HEK293T (cell line): Measurements from ENCODE around the gene CXXC4.

Experiments
- CTCF ChIA-PET: fragments of 350-600 bp; formaldehyde crosslinking; extraction: SDS; loops from one replicate; lab custom pipeline; 2021; ENCODE audit warnings: antibody characterized with exemption, inconsistent platforms; lab: Yijun Ruan, JAX
- POLR2A ChIA-PET: fragments of 350-600 bp; formaldehyde crosslinking; extraction: SDS; loops from one replicate; lab custom pipeline; 2020; ENCODE audit warnings: antibody characterized with exemption, inconsistent platforms; lab: Yijun Ruan, JAX
- DNase-seq: peaks from one replicate; pipeline ENCODE4 v3.0.0; 2012; ENCODE audit warnings: mixed read lengths; ENCODE audit errors: extremely low spot score
- ARNT ChIP-seq: fragments of 450-650 bp; IDR thresholded peaks from 2 replicates; pipeline ENCODE4 v1.6.1; 2017; ENCODE audit warnings: mild to moderate bottlenecking
- BHLHE40 ChIP-seq: fragments of 450-650 bp; IDR thresholded peaks from 2 replicates; pipeline ENCODE4 v1.6.1; 2016; ENCODE audit warnings: mild to moderate bottlenecking, moderate library complexity, borderline replicate concordance
- CTBP1 ChIP-seq: fragments of 450-650 bp; IDR thresholded peaks from 2 replicates; pipeline ENCODE4 v1.6.1; 2016; ENCODE audit warnings: borderline replicate concordance
- ELF4 ChIP-seq: fragments of 450-650 bp; IDR thresholded peaks from 2 replicates; pipeline ENCODE4 v1.6.1; 2017; ENCODE audit warnings: antibody characterized with exemption
- FOXA1 ChIP-seq: fragments of 450-650 bp; IDR thresholded peaks from 2 replicates; pipeline ENCODE4 v1.6.1; 2016; ENCODE audit warnings: mild to moderate bottlenecking
- FOXK2 ChIP-seq: fragments of 450-650 bp; IDR thresholded peaks from 2 replicates; pipeline ENCODE4 v1.6.1; 2016; ENCODE audit warnings: mild to moderate bottlenecking
- FOXM1 ChIP-seq: fragments of 450-650 bp; IDR thresholded peaks from 2 replicates; pipeline ENCODE4 v1.6.1; 2017; ENCODE audit warnings: mild to moderate bottlenecking, borderline replicate concordance
- HDGF ChIP-seq: fragments of 450-650 bp; IDR thresholded peaks from 2 replicates; pipeline ENCODE4 v1.6.1; 2017; ENCODE audit warnings: antibody characterized with exemption, borderline replicate concordance
- L3MBTL2 ChIP-seq: fragments of 450-650 bp; conservative IDR thresholded peaks from 2 replicates; pipeline ENCODE4 v1.6.1; 2016; ENCODE audit warnings: mild to moderate bottlenecking
- LEF1 ChIP-seq: fragments of 450-650 bp; IDR thresholded peaks from 2 replicates; pipeline ENCODE4 v1.6.1; 2017; ENCODE audit warnings: mild to moderate bottlenecking, borderline replicate concordance
- NFRKB ChIP-seq: fragments of 450-650 bp; IDR thresholded peaks from 2 replicates; pipeline ENCODE4 v1.6.1; 2016; ENCODE audit warnings: mild to moderate bottlenecking, moderate library complexity
- PKNOX1 ChIP-seq: fragments of 450-650 bp; IDR thresholded peaks from 2 replicates; pipeline ENCODE4 v1.6.1; 2016
- SP1 ChIP-seq: fragments of 450-650 bp; IDR thresholded peaks from 2 replicates; pipeline ENCODE4 v1.6.1; 2017
- SUZ12 ChIP-seq: fragments of 450-650 bp; IDR thresholded peaks from 2 replicates; pipeline ENCODE4 v1.6.1; 2016; ENCODE audit warnings: mild to moderate bottlenecking
- TARDBP ChIP-seq: fragments of 450-650 bp; IDR thresholded peaks from 2 replicates; pipeline ENCODE4 v1.6.1; 2016
- ZNF384 ChIP-seq: fragments of 450-650 bp; IDR thresholded peaks from 2 replicates; pipeline ENCODE4 v1.6.1; 2016

The CXXC4 gene

GRCh38 chr4:104524026-104524425 is 29.3 kb upstream of the CXXC4 start:
- ChIA-PET CTCF (no interaction called here), POLR2A (no interaction called here)
- TF ChIP-seq HDGF (no peak), FOXM1 (no peak), FOXA1 (no peak), ZNF384 (no peak), ARNT (no peak), BHLHE40 (no peak), NFRKB (no peak), SUZ12 (no peak), PKNOX1 (no peak), L3MBTL2 (no peak), FOXK2 (no peak), CTBP1 (no peak), ELF4 (no peak), SP1 (no peak)
- no peak for DNase-seq

GRCh38 chr4:104519588-104519987 is 24.9 kb upstream of the CXXC4 start:
- no peak for DNase-seq
- POLR2A ChIA-PET, result no interaction called here
- CTCF ChIA-PET, result no interaction called here
- TF ChIP-seq SP1 (no peak), CTBP1 (no peak), NFRKB (no peak), BHLHE40 (no peak), TARDBP (no peak)

GRCh38 chr4:104516884-104517283 is 22.2 kb upstream of the CXXC4 start:
- CTCF ChIA-PET, result no interaction called here
- POLR2A ChIA-PET, result no interaction called here
- DNase-seq, result no peak
- no peak for TF ChIP-seq FOXA1
- no peak for TF ChIP-seq PKNOX1
- no peak for TF ChIP-seq BHLHE40
- no peak for TF ChIP-seq ELF4
- no peak for TF ChIP-seq FOXM1
- no peak for TF ChIP-seq L3MBTL2
- no peak for TF ChIP-seq FOXK2
- no peak for TF ChIP-seq TARDBP
- TF ChIP-seq LEF1, result no peak
- TF ChIP-seq ZNF384, result no peak
- no peak for TF ChIP-seq CTBP1
- no peak for TF ChIP-seq SUZ12
- TF ChIP-seq NFRKB, result no peak
- no peak for TF ChIP-seq HDGF
- TF ChIP-seq SP1, result no peak
- no peak for TF ChIP-seq ARNT

- no peak for TF ChIP-seq CTBP1
- no peak for TF ChIP-seq FOXM1
- TF ChIP-seq L3MBTL2, result no peak
- no peak for TF ChIP-seq LEF1
- TF ChIP-seq HDGF, result no peak
- no peak for TF ChIP-seq FOXK2
- no peak for TF ChIP-seq NFRKB
- no peak for TF ChIP-seq ARNT
- TF ChIP-seq ZNF384, result no peak
- TF ChIP-seq SUZ12, result no peak
- no peak for TF ChIP-seq ELF4
- TF ChIP-seq SP1, result no peak
- TF ChIP-seq TARDBP, result no peak
- no peak for TF ChIP-seq PKNOX1
- TF ChIP-seq BHLHE40, result no peak
- no peak for TF ChIP-seq FOXA1
- POLR2A ChIA-PET, result no interaction called here
- CTCF ChIA-PET, result no interaction called here
- no peak for DNase-seq
Measured at GRCh38 chr4:104508224-104508623, 13.5 kb upstream of the CXXC4 start.

GRCh38 chr4:104507112-104507511 is 12.4 kb upstream of the CXXC4 start:
- ChIA-PET CTCF (no interaction called here), POLR2A (no interaction called here)
- DNase-seq, result no peak
- TF ChIP-seq HDGF (no peak), ZNF384 (no peak), TARDBP (no peak), FOXA1 (no peak), L3MBTL2 (no peak), BHLHE40 (no peak), FOXK2 (no peak), SUZ12 (no peak), LEF1 (no peak), NFRKB (no peak), CTBP1 (no peak), ELF4 (no peak), FOXM1 (no peak), ARNT (no peak), PKNOX1 (no peak), SP1 (no peak)

GRCh38 chr4:104504536-104504935 is 9.8 kb upstream of the CXXC4 start:
- ChIA-PET POLR2A (no interaction called here), CTCF (no interaction called here)
- TF ChIP-seq FOXM1 (no peak), HDGF (no peak), ARNT (no peak), FOXA1 (no peak), CTBP1 (no peak), LEF1 (no peak), FOXK2 (no peak), L3MBTL2 (no peak), PKNOX1 (no peak), BHLHE40 (no peak), TARDBP (no peak), ZNF384 (no peak), ELF4 (no peak), SUZ12 (no peak), SP1 (no peak), NFRKB (no peak)
- DNase-seq, result no peak
